GM19240 (cell line): ENCODE data around the gene CDHR2.

Experiments used
- DNase-seq: peaks from one replicate; pipeline ENCODE4 v3.0.0; 2011; ENCODE audit warnings: low spot score; ENCODE audit not compliant: insufficient read length

The CDHR2 gene

DNA sequence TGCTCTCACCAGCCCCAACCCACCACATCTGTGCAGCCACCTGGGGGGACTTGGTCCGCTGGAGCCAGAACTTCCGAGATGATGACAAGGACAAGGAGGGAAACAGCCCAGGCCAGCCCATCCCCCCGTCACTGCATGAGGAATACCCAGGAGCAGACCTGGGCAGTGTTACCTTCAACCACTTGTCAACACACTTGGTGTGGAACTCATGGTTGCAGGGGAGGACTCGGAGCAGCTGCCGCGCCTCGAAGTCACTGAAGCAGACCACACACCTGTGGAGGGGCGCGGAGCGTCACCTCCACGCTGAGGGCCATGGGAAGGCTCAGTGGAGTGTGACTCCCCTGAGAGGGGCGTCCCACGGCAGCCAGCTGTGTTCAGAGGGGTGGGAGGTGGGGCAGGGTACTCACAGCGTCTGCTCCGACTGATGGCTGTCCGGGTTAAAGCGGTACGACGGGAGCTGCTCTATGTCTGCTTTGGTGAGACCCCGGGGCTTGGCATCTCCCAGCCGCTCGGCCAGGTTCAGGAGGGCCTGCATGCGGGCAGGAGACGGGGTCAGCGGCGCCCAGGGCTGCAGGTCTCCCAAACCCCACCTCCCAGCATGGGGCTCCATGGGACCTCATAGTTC is 19.9 kb upstream of the CDHR2 start:
- DNase-seq, result no peak

DNA sequence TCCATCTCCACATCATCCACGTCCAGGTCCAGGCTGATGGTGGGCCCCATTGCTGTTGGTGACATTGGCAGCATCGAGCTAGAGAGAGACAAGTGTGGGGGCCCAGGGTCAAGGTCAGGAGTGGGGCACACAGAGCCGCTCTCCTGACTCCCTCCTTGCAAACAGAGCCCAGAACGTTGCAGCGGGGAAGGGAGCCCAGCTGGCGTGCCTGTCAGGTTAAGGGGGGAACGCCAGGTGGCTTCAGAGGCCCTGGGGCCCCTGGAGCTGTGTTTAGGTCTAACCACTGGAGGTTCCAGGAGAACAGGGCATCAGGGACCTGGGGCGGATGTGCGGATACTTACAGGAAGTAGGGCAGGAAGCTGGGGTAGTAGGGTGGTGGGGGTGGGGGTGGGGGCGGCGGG is 19.4 kb upstream of the CDHR2 start:
- no peak for DNase-seq

DNA sequence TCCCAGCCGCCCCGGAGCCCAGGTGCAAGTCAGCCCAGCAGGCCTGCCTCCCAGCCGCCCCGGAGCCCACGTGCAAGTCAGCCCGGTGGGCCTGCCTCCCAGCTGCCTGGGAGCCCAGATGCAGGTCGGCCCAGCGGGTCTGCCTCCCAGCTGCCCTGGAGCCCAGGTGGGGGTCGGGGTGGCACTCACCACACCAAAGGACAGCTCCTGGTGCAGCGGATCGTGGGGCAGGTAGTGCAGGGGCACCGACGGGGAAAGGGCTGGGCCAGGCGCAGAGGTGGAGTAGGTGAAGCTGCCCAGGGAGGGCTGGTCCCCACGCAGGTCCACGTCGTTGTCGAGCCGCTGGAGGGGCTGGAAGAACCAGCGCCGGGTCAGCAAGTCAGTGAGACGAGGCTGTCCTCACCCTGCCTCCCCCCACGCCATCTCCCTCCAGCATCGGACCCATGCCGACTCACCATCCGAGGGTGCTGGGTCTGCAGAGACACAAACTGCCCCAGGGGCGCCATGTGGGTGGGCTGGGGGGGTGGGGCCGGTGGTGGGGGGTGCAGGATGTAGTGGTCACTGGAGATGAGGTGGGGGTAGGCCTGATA is 18.7 kb upstream of the CDHR2 start:
- no peak for DNase-seq

DNA sequence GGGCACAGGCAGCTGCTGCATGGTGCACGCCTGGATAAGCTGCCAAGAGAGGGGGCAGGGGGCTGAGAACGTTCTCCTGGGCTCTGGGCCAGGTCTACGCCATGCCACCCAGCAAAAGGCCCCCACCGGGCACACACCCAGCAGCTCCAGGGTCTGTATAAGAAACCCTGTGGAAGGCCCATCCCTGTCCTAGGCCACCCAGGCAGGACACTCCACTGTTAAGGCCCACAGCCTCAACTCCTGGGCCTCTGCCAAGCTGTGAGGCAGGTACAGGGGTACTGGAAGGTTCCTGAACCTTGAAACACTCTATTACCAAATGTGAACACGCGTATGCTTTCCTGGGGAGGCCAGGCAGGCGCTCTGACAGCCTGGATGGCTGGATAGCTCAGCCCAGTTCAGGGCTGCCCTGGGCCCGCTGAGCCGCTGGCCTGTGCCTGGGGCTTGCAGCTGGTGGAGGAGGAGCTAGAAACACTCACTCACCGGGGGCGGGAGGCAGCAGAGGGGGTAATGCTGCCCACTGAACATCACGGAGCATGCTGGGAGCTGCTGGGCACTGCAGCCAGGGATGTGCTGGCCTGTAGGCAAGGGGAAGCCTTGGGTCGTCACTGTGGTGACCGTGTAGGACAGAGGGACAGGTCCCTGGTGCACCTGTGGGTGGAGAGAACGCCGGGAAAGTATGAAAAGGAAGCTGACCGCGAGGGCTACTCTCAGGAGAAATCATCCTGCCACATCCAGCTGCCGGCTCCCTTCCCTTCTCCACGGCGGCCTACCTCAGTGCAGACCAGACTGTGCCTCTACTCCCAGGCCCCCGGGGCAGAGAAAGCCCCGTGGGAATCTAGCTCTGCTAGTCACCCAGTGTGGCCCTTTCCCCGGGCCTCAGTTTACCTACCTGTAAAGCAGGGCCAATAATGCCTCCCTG is 17.9 kb upstream of the CDHR2 start:
- DNase-seq, result no peak

DNA sequence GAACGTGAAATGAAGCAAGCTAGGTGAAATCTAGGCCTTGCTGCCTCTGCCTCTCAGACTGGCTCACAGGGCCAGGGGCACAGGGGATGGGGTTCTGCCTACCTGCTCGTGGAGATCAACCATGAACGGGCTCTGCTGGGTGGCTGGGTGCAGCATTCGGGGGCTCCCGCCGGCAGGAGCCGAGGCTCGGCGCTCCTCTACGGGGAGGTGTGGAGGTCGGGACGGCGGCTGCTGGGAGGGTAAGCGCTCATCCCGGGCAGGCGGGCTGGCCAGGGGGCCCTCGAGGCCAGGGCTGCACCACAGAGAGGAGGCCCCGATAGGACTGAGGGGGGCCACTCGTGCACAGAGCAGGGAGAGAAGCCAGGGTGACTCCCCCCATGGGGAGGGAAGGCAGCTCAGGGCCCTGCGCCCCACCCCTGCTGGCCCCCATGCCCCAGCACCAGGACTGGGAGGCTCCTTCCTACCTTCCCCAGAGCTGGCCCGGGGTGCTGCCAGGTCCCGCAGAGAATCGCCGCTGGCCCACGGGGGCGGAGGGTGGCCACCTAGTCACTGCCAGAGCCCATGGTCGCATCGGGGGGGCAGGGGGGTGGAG is 17.1 kb upstream of the CDHR2 start:
- no peak for DNase-seq

DNA sequence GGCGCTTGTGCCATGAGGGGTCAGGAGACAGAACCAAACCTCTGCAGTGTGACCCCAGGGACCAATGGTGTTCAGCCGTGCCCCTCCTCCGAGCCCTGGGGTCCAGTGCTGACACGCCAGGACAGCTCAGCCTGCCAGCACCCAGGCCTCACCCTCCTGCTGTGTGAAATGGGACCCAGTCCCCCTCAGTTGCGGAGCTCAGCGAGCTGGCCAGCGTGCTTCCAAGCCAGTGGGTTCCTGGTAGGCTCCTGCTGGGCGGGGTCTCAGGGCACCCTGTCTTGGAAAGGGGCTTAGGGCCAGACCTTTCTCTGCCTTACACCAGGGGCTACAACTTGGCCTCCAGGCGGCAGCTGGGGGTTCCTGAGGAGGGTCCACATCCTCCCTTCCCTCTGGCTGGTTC is 16.3 kb upstream of the CDHR2 start:
- DNase-seq, result no peak

DNA sequence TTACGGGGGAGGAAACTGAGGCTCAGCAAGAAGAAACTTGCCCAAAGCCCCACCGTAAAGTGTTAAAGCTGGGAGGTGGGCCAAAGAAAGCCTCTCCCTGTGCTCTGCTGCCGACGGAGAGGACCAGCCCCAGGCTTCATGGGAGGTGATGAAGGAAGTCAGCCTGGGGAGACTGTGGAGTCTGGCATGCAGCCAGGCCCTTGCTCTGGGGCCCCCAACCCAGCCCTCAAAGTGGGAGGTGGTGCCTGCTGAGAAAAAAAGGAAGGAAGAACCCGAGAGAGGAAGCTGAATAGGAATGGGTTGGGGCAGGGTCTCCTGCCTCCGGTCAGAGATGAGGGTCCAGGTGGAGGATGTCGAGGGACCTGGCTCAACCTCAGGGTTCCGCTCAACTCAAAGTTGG is 15.8 kb upstream of the CDHR2 start:
- no peak for DNase-seq

DNA sequence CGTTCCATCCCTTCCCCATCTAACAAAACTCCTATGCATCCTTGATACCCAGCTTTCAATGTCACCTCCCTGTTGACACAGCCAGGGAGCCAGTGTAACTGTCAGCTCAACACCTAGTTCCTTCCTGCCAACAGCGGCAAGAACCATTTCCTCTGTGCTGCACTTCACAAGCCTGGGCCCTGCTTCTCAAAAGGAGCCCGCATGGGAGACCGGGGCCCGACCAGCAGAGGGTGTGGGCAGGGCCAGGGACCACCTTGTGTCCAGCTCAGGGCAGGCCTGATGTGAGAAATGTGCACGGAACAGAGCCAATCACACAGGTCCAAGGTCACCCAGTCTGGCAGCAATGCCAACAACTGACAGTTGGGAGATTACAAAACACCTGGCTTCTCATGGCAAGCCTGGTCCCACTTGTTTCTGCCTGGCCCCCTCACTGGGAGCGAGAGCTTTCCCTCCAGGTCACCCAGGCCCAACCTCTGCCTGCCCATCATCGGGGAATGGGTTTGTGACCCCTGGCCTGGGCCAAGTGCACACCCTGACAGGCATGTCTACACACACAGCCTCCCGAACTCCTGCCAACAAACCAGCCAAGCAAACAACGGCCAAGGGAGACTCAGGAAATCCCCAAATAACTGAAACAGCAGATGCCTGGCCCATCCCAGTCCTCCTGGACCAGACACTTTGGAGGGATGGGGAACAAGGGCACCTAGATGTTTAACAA is 15.1 kb upstream of the CDHR2 start:
- no peak for DNase-seq

DNA sequence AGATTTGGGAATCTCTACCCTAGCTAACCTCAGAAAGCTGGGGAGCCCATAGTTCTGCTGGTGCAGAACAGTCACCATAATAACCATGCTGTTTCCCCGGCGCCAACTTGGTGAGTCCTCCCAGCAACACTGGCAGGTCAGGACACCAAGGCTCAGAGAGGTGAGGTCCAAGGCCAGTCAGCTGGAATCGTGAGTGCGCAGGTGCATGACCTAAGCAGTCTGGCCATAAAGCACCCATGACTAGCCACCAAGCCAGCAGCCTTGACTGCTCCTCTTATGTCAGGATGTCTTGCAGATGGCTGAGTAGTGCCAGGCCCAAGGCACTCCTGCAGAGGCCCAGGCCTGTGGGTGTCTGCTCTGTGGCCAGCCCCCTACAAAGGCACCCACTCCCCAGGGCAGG is 14.5 kb upstream of the CDHR2 start:
- DNase-seq, result no peak

DNA sequence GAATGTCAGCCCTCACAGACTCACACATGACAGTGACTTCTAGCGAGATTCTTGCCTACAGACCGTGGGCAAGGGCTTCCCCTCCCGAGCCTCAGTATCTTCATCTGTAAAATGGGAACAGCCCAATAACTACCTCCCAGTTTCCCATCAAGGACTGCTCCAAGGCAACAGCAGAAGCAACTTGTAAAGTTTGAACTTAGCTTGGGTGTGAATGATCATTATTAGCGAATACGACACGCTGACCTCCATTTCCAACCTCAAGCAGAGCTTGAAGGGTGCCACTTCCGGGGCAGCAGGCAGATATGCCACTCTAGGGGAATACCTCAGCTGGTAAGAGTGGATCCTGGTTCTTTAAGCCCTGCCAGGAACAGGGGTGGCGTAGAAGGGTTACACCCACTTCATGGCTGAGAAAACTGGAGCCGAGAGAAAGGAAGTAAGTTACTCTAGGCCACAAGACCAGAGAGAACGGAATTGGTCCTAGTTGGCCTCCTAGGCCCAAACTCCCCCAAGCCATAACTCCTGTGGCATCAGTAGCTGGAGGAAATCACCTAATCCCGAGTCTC is 14.0 kb upstream of the CDHR2 start:
- DNase-seq, result no peak

DNA sequence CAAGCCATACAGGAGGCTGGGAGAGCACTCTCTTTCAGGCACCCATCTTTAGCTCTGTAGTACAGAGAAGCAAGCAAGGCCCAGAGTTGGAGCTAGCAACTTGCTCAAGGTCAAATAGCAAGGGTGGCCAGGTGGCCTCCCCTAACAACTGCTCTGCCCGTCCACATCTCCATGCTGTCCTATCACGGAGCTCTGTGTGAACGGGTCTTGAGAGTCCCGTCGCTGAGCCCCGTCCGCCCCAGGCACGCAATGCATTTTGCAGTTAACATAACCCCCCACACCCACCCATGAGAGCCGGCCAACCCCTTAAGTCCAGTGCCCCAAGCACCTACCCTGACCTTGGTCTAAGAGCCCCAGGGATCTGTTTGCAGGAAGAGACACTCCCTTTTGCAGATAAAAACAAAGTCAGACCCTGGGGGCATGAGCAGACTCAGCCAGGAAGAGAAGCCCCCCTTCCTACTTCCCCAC is 13.4 kb upstream of the CDHR2 start:
- DNase-seq, result no peak

DNA sequence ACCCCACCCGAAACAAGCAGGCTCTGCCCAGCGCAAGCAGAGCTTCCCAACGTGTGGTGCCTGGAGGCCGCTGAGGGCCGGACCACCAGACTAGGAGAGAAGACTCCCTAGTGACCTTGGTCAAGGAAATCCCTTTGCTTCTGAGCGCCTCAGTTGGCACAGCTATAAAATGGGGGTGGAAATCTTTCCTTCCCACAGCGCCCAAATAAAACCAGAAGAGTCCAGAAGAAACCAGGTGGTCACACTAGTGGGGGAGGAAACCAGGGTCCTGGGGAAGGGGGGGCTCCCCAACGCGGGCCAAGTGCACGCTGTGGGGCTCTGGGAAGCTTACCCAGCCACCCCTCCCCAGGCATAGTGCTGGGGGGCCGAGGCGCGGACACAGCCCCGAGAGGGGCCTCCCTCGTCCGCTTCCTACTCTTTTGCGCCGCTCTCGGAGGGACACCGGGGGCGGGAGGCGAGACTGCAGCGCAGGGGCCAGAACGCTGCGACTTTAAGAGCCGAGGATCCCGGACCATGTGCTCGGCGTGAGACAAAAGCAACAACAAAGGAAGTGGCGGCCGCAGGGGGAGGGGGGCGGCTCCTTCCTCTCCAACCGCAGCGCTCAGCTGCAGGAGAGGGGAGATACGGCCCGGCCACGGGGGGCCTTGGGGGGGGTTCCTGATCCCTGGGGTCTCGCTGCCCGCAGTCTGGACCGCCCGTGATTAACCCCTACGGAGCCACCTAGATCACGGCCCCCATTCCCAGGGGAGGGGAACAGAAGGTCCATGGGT is 12.8 kb upstream of the CDHR2 start:
- peak; percentile 67 for DNase-seq

DNA sequence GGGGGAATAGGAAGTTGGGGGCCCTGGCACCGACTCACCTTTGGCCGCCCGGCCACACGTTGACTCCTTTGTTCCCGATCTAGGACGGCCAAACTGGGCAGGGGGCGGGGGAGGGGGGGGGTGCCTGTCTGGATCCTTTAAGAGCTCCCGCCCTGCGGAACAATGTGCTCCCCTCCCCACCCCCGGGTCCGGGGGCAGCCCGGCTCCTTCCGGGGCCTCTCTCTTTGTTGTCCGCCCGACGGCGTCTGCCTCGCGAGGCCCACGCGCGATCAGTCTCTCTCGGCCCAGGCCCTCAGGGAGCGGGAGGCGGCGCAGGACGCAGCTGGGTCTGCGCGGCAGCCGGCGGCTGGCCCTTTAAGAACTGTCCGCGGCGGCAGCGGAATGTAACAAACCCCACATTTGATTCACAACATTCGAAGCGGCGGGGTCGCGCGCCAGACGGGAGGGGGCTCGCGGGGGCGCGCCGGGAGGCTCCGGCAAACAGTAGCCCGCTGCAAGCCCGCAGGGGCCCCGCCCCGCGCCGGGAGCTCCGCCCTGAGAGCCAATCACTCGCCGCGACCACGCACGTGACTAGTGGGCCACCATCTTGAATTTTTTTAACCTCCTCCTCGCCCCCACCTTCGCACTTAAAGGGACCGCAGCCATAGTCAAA is 12.1 kb upstream of the CDHR2 start, which contains the start of gene RNF44:
RNF44 (minus strand) TSS at position 501 of the 652 bp plus-strand sequence. CDS start 4,930 bp downstream, outside the sequence.
- peak; percentile 72 for DNase-seq

DNA sequence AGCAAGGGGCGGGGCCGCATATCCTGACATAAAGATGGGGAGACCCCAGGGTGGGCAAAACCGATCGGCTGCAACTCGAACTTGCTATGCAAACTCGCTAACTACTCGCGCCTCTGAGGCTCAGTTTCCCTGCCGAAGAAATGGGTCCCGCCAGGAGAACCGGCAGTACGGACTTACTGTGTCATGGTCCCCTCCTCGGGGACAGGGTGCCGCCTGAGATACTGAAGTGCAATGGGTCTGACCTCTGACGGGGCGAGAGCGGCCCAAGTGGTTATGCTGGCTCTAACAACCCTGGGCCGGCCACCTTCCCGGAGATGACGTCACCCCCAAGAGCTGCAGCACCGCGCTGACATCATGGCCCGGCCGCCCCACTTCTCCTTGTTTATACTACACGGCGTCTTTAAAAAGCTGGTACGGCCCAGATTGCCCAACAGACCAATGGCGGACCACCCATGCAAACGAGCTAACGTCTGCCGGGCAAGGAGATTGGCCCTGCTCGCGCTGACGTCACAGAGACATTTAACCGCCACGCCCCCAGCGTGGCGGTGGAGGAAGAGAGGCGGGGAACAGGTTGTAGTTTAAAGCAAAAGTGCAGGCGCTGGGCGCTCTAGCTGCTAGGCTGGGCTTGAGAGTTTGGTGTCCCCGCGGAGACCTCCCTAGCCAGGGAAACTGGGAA is 11.4 kb upstream of the CDHR2 start:
- DNase-seq, result peak; percentile 79

DNA sequence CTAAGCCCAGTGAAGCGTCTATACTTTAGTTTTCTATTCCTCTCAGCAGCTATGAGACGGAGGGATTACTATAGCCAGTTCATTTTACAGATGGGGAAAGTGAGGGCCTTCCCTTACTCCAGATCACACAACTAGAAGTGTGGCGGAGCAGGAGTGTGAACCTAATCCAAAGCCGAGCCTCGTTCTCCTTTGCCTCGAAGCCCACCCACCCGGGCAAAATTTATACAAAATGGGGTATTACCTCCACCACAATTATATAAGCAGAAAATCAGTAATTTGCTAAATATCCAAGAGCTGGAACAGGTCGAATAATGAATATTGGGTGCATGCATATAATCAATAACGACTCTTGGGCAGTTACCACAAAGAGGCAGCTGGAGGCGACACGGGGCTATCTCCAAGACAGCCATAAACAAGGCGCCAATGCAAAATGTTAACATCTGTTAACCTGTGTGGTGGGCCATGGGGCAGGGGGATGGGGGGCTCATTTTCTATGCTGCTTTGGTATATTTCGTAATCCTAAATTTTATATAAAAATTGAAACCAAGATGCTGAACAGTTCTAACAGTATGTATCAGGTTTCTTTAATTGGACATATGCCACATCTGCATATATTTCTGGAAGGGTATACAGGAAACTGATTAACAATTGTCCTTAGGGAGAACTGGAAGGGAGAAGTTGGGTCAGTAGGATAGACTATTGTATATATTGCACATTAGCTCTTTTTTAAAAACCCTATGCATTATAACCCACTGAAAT is 10.7 kb upstream of the CDHR2 start:
- DNase-seq, result no peak

DNA sequence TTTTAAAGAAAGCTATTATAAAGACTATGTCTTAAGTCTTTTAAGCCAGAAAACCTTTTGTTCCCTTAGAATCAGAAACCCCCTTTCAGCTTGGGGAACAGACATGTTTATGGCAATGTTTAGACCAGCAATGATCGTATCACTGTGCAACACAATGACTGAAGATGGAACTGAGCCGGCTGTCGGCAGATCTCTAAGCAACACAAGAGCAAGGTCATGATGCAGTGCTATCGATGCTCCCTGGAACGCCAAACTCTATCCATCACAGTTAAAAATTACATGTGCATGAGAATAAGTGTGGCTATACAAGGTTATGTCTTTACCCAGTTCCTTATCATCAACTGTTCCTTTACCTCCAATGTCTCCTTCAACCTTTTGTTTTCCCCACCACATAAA is 10.2 kb upstream of the CDHR2 start:
- no peak for DNase-seq

DNA sequence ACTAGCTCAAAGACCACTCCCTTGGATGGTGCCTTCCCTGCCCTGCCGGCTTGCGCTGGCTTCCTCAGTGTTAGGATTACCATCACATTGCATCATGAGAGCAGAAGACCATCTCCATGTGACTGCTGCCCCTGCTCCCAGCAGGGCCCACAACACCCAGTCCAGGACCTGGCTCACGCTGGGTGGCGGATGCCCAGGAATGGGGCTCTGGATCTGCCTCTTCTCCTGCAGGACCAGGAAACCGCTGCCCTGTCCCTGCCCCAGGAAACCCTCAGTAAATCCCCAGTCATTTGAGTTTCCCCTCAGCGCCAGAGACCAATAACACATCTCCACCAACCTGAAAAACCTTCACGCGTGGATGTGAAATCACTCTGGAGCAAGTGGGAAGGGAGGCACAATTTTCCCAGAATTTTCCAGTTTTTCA is 8.7 kb upstream of the CDHR2 start:
- no peak for DNase-seq

DNA sequence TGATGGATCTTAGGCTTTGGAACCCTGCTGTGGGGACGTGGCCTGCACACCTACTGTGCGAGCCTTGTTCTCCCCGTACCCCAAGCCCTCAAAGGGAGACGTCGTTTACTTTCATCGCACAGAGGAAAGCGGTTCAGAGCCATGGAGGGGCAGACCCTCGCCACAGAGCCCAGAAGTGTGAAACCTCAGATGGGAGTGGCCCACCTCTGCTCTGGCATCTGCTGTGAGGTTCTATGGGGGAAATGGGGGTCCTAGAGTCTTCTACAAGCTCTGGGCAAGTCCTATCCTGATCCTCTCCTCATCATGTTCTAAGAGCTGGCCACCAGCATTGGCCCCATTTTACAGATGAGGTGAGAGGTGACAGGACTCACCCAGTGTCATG is 8.2 kb upstream of the CDHR2 start:
- DNase-seq, result no peak
